Muscle of arm (tissue), 12 donors: ENCODE measurements around the gene RANGRF. TPM values are rescaled to one million over a fixed set of nuclear protein-coding genes. Genes with fewer than 3 reads are reported as not detected.
A peak's percentile ranks its signal among the peaks of the same experiment; 100 is the strongest.

Experiments used
- DNase-seq: peaks from one replicate; pipeline ENCODE4 v3.0.0-alpha.2; 2013
- polyA plus RNA-seq, 12 donors: library from polyadenylated mRNA; unstranded; fragments of 120-200 nt; gene quantifications; one replicate each; pipeline ENCODE4 v1.2.1, GENCODE V29; 2013; ENCODE audit not compliant: insufficient read length in 12 of 12

Gene RANGRF
- polyA plus RNA-seq, 12 donors = 16.6 to 37.8 (median 21.3) TPM; not detected in 1

DNA sequence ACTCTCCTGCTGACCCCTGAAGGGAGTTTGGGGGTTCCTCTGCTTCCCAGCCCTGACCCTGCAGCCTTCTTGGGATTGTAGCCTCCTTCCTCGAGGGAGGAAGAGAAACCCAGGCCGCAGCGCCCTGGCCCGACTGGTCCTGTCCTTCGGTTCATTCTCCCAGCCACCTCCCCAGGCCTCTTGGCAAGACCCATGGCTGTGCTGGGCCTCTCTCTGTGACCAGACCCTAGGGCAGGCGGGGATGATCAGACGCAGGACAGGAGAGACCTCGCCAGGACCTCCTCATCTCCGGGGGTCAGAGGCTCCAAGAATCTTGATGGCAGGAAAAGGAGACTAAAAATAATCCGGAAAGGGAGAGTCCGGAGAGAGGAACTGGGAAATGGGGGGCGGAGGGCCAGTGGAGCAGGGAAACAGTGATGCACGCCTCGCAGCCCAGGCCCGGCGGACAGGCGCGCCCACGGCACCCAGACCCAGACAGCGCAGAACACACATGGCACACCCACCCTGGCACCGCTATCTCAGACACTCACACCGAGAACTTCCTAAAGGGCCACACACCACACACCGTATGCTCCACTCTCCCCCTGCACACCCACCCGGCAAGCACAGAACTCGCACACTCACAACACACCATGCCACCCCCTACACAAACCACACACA lies 22.8 kb downstream of the RANGRF start:
- DNase-seq = no peak

DNA sequence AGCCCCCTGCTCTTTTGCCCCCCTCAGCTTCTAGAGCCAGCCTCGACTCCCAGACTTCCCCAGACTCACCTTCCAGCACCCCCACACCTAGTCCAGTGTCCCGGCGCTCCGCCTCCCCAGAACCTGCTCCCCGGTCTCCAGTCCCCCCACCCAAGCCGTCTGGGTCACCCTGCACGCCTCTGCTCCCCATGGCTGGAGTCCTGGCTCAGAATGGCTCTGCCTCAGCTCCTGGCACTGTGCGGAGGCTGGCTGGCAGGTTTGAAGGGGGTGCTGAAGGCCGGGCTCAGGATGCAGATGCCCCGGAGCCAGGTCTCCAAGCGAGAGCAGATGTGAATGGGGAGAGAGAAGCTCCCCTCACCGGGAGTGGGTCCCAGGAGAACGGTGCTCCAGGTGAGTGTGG lies 23.8 kb downstream of the RANGRF start:
- no peak for DNase-seq

DNA sequence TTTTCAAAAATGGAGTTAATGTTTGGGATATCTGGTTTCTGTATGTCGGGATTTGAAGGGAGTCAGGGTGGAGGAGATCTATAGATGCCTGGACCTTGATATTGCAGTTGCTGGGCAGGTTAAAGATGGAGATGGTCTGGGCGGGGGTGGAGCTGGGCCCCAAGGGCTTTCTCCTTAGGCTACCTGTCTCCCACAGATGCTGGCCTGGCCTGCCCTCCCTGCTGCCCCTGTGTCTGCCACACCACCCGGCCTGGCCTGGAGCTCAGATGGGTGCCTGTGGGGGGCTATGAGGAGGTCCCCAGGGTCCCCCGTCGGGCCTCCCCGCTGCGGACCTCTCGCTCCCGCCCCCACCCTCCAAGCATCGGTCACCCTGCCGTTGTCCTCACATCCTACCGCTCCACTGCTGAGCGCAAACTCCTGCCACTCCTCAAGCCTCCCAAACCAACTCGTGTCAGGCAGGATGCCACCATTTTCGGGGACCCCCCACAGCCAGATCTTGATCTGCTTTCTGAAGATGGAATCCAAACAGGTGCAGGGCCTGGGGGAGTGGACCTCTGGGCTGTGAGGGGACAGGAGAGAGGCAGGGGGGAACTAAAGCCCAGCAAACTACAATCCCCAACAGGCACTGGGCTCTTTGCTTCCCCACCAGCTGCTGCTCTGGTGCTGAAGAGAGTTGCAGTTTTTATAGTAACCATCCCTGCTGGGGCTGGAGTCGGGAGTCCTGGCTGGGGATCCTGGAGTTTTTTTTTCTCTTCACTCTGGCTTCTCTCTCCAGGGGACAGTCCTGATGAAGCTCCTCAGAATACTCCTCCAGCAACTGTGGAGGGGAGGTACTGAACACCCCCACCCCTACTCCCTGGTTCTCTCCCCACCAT lies 24.5 kb downstream of the RANGRF start:
- no peak for DNase-seq

DNA sequence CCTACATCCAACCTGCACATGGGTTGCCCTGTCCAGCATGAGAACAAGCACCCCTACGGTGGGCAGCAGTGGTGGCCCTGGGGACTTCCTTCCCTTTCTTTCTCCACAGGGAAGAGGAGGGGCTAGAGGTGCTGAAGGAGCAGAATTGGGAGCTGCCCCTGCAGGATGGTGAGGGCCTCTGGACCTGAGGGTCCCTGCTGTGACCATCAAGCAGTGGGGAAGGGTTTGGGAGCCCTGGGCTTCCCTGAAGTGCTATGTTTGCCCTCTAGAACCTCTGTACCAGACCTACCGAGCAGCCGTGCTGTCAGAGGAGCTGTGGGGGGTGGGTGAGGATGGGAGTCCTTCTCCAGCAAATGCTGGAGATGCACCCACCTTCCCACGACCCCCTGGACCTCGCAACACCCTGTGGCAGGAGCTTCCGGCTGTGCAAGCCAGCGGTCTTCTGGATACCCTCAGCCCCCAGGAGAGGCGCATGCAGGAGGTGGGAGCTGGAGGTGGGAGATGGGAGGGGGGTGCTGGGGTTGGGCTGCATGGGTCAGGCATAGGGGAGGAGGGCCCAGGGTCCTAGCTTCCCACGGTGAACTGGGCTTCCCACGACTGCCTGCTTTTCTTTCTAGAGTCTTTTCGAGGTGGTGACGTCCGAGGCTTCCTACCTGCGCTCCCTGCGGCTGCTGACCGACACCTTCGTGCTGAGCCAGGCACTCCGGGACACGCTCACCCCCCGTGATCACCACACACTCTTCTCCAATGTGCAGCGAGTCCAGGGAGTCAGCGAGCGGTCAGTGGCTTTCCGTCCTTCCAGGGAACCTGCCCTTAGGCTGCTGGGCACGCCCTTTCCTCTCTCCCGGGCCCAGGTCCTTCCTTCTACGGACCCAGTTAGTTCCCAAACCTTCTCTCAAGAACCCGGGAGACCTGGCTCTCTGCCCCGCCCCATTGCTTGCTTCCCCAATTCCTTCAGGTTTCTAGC lies 26.6 kb downstream of the RANGRF start:
- no peak for DNase-seq

DNA sequence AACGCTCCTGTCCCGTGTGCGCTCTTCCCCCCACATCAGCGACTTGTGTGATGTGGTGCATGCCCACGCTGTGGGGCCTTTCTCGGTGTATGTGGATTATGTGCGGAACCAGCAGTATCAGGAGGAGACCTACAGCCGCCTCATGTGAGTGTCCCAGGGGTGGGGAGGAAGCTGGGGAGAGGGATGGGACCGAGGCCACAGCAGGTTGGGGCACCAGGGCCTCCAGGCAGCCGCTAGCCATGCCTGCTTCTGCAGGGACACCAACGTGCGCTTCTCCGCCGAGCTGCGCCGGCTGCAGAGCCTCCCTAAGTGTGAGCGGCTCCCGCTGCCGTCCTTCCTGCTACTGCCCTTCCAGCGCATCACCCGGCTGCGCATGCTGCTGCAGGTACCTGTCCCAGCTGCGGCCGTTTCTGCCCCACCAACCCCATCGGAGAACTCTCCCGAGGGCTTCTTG lies 27.3 kb downstream of the RANGRF start:
- no peak for DNase-seq

DNA sequence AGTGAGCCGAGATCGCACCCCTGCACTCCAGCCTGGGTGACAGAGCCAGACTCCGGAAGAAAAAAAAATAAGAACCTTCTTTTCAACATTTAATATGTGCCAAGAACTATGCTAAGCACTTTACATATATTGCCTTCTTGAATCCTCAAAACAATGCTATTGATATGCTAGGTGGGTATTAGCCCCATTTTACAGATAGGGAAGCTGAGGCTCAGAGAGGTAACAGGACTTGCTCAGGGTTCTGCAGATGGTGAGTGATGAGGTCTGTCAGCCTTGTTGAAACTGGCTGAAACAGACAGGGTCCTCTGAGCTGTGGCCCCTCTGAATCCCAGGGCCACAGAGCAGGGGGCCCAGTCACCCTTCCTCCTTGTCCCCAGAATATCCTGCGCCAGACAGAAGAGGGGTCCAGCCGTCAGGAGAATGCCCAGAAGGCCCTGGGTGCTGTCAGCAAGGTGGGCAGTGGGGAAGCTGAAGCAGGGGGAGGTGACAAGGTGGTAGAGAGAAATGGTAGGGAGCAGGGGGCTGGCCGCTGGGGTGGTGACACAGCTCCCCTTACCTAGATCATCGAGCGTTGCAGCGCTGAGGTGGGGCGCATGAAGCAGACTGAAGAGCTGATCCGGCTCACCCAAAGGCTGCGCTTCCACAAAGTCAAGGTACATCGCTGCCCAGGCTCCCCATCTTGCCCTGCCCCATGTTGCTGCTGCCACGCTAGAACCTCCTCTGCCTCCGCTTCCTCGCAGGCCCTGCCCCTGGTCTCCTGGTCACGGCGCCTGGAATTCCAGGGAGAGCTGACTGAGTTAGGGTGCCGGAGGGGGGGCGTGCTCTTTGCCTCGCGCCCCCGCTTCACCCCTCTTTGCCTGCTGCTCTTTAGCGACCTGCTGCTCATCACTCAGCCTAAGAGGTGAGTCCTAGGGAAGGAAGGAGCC lies 29.8 kb downstream of the RANGRF start:
- DNase-seq = no peak

DNA sequence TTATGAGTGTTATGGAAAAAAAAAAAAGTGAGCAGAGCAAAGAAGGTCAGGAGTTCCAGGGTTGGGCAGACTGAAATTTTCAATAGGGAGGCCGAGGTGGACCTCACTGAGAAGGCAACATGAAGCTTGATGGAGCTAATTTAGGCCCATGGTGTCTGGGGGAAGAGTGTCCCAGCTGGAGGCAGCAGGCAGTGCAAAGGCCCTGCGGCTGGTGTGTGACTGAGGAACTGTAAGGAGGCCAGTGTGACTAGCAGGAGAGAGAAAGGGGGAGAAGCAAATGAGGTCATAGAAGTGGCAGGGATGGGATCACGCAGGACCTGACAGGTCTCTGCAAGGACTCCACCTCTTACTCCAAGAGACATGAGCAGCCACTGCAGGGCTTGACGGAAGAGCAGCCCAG lies 31.8 kb downstream of the RANGRF start:
- no peak for DNase-seq

DNA sequence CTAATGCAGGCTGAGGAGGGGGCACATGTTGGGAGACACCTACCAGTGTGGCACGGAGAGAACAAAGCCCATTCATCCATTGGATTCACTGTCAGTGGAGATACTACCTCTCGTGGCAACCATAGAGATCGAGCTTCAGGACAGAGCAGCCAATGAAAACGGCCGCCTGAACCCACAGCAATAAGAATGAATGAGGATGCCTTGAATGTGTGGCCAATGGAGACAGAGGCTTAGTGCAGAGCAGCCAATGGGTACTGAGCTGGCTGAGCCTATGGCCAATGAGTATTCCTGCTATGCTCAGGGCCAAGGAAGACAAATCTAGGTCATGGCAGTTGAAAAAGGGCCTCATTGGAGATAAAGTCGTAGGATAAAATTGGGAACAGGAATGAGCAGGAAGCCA lies 32.5 kb downstream of the RANGRF start:
- DNase-seq = no peak

DNA sequence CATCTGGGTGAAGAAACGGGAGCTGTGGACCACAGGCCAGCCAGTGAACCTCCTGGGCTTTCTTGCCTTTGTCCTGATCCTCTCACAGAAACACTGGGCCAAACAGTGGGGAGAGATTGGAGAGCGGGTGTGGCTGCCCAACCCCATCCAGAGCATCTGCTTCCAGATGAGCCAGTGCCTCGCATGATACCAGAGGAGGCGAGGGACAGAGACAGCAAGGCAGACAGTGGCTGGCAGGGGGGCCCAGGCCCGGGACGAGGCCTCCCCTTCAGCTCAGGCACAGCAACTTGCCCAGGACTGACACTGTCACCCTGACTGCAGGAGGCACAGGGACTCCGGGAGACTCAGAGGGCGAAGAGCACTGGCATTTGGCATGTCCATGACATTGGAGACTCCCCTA lies 33.6 kb downstream of the RANGRF start:
- DNase-seq = no peak

DNA sequence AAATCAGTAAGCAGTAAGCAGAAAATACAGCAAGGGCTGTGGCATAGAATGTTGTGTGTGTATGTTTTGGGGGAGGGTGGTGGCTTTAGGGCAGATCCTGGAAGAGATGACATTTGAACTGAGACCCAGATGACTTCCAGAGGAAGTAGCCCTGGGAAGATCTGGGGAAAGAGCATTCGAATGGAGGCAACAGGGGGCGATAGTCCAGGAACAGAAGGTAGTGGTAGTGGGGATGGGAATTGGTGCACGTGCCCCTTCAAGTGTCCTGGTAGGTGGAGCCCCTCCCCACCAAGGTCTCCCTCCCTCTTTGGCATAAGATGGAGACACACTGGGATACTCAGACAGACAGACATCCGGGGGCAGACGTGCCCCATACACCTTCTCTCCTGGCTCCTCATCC lies 35.7 kb downstream of the RANGRF start:
- DNase-seq = no peak

DNA sequence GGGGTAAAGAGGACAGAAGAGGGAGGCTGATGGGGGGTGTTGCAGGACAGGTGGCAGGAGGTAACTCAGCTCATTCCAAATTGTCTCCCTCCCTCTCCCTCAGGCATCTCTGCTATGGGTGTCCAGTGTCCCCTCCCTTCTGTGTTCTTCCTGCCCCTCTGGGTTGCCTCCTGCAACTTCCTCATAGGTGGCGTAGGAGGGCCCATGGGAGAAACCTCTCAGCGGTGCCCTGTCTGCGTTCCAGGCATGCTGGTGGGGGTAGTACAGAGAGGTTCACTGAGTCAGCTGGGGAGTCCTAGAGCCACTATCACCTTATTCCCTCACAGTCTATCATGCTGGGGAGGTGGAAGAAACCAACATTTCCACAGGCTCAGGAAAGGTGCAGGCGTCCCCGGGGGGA lies 36.5 kb downstream of the RANGRF start:
- no peak for DNase-seq

DNA sequence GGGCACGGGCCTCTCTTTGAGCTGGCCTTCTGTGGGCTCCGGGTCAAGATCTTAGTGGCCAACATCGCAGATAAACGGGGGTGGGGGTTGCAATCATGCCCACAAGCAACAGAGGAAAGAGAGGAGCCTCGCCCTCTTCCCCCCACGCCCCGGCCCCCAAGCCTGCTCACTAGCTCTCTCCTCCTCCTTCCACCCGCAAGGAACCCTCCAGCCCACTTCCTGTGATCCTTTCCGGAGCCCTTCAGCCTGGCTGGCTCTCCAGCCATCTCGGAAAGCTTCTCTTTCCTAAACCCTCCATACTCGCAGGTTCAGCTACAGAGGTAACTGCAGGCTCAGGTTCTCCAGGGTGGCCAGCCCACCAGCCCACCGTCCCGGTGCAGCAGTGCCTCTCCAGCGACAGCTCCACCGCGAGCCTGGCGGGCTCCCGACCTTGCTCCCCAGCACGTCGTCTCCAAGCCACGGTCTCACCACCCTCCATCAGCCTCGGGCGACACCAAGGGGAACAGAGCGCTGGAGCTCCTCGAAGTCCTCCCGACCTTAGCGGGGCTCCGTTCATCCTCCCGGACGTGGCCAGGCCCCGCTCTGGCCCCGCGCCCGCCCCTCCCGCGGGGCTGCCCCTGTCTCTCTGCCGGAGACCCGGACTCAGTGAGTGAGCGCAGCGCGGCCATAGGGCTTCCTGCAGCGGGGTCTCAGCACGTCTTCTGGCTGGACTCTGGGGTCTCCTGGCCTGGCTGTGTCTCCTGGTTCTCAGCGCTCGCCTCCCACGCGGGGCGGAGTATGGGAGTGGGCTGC lies 38.2 kb downstream of the RANGRF start:
- peak; percentile 65 for DNase-seq

DNA sequence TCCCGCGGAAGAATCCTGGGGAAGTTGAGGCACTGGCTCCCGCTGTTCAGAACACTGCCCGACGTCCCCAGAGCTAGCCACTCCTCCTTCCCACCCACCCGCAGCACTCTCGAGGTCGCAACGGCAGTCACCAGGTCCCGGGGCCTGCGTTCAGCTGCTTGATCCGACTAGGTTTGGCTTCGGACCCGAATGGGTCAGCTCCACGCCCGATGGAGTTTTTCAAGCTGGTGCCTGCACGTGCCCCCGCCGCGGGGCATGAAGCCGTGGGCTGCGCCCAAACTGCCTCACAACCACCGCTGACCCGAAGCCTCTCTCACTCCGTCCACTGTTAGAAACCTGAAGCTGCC lies 38.8 kb downstream of the RANGRF start:
- DNase-seq = no peak

DNA sequence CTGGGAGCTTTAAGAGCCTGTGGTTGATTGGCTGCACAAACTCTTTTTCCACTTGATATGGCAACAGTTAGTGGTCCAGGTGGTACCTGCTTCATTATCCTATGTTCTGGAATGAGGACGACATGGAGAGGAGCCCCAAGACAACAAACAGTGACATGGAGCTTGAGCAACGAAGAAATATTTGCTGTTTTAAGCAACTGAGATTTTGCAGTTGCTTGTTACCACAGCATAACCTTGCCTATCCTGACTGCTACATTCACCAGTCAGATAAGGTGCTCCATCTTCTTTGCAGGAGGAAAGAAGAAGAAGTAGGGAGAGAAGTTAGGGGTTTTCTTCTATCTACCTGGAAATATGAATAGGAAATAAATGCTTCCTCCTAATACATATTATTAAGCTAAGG lies 43.7 kb downstream of the RANGRF start:
- DNase-seq = no peak

DNA sequence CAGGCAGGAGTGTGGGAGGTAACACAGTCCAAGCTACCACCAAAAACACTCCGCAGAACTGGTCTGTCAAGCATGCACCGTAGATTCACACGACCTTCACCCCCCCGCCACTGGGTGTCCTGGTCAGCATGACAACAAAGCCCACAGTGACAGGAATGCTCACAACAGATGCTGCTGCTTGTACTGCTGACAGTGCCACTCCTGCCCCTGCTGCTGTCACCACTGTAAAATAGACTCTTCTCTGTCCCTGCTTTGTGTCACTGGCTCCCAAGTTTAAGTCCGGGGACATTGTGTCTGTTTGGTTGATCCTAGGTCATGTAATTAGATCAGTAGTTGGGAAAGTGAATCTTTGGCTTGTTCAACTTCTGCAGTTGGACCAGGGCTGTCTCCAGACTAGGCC lies 44.2 kb downstream of the RANGRF start:
- no peak for DNase-seq

DNA sequence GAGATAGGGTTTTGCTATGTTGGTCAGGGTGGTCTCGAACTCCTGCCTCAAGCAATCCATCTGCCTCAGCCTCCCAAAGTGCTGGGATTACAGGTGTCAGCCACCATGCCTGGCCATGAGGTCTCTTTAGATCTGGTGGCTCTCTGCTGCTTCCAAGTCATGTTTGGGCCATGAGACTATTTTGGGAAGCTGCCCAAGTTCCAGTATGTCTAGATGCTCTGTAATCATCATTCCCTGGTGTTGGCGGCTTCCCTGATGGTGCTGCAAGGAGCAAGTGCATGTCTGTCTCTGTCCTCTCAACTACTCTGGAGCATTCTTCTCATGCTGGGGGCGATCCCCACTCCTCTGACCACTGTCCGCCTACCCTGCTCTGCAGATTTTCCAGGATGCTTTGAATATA lies 44.8 kb downstream of the RANGRF start:
- no peak for DNase-seq

DNA sequence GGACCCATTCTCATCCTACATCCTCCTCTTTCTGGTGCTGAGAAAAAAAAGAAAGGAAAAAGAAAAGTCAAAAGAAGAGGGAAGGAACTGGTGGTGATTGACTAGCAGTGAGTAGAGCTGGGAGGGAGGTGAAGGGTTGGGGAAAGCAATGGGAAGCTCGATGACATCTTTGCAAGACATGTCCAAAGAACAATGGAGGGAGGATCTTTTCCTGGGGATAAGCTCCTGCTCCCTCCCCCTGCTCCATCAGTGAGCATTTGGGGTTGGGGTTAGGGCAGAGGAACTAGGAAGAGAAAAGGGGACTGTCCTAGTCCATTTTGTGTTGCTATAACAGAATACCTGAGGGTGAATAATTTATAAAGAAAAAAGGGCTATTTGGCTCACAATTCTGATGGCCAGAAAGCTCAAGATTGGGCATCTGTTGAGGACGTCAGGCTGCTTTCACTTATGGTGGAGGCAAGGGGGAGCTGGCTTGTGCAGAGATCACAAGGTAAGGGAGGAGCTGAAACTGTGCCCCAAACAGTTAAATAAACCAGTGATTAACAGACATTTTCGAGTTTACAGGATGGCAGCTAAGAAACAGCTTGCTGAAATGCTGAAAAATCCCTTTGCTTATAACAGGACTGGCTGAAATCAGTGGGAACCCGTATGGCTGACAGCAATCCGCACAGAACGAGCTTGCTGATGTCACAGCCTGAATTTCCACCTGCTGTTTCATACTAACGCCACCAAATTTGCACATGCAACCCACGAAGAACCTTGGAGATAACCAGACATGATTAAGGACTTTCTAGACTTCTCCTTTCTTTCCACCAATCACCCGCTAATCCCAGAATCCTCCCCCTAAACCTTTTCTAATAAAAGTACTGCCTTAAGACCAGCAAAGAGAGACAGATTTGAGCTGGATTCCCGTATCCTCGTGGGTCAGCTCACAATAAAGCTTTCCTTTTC lies 49.6 kb downstream of the RANGRF start:
- no peak for DNase-seq

DNA sequence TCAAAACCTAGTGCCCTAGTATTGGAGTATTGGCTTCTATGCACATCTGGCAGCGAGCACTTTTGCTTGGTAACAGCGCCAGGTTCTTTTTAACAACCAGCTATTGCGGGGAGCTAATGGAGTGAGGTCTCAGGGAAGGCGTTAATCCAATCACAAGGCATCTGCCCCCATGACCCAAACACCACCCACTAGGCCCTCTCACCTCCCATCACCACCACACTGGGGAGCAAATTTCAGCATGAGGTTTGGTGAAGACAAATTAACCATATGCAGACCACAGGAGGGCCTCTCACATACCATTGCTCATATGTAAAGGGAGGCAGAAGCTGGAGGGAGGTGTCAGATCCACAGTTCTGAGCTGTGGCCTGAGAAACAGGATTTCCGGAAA lies 50.3 kb downstream of the RANGRF start:
- no peak for DNase-seq

DNA sequence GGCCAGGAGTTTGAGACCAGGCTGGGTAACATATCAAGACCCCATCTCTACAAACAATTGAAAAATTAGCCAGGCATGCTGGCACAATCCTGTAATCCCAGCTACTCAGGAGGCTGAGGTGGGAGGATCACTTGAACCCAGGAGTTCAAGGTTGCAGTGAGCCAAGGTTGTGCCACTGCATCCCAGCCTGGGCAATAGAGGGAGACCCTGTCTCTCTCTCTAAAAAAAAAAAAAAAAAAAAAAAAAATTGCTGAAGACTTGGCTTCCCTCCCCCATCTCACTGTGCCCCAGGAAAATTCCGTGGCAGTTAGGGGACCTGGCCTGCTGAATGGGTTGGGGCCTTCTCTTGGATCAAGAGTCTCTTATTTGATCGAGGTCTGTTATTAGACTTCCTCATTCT lies 51.1 kb downstream of the RANGRF start, which contains the start of gene ODF4:
Gene ODF4, plus strand, starts transcription at position 301 of the 400 bp plus-strand sequence. CDS start 212 bp downstream, outside the sequence.
- DNase-seq = no peak
